Amygdala (tissue), 56 donors: Measurements from ENCODE around the gene PDXK.
"Not testable (repeated sequence)": the region's sequence is repeated elsewhere in the genome, so short reads cannot be mapped to it uniquely, and the experiment has no call there.

Experiments
- DNase-seq, 56 donors: peaks; one replicate each; lab custom pipeline; 2025; lab: John Stamatoyannopoulos, UW

PDXK gene

GRCh38 chr21:43696214-43696613, 22.7 kb upstream of the PDXK start:
- no peak for DNase-seq

DNA sequence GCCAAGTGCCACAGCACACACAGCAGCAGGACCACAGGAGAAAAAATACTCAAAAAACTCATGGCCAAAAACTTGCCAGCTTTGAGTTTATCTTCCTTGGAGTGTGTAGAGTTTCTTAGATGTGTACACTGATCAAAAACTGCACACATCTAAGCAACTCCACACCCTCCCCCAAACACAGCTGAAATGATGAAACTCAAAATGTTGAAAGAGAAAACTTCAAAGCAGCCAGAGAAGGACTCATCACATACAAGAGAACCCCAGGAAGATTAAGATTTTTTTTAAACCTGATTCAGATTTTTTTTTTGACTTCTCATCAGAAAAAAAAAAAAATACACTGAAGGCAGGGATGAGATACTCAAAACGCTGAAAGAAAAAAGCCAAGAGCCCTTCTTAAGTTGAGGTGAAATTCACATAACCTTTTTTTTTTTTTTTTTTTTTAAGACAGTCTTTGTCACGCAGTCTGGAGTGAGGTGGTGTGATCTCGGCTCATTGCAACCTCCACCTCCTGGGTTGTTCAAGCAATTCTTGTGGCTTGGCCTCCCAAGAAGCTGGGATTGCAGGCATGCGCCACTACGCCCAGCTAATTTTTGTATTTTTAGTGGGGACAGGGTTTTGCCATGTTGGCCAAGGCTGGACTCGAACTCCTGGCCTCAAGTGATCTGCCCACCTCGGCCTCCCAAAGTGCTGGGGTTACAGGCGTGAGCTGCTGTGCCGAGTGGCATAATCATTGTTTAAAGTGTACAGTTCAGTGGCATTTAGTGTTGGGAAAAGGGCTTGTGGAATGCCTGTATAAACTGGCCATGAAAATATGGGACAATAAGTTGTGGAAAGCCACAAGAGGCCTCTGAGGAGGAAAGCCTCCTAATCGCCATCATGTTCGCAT, 20.9 kb upstream of the PDXK start:
- DNase-seq = no peak

DNA sequence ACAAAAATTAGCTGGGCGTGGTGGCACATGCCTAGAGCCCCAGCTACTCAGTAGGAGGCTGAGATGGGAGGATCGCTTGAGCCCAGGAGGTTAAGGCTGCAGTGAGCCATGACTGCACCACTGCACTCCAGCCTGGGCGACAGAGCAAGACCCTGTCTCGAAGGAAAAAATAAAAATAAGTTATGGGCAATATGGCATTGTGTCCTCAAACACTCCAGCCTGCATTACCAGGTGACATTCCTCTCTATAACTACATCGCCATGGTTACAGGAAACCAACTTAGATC, 19.5 kb upstream of the PDXK start:
- DNase-seq = not testable (repeated sequence)

GRCh38 chr21:43699933-43700599, 18.9 kb upstream of the PDXK start:
- peak in 2 of 56 donors; percentile 17 to 23 for DNase-seq

GRCh38 chr21:43701936-43702784, 16.8 kb upstream of the PDXK start:
- DNase-seq = no peak

DNA sequence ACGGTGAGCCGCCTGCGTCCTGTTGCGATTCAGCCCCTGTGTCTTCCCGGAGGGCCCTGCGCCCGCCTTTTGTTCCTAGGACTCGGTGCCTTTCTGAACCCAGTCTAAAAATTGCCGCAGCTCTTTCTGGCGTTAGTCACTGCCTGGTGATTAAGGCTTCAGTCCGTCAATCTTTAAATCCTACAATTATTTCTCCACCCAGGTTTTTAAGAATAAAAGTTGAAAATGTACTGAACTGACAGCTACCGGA, 16.2 kb upstream of the PDXK start:
- DNase-seq = no peak

GRCh38 chr21:43703035-43703880, 15.7 kb upstream of the PDXK start:
- DNase-seq = peak in 2 of 56 donors; percentile 32 to 35

DNA sequence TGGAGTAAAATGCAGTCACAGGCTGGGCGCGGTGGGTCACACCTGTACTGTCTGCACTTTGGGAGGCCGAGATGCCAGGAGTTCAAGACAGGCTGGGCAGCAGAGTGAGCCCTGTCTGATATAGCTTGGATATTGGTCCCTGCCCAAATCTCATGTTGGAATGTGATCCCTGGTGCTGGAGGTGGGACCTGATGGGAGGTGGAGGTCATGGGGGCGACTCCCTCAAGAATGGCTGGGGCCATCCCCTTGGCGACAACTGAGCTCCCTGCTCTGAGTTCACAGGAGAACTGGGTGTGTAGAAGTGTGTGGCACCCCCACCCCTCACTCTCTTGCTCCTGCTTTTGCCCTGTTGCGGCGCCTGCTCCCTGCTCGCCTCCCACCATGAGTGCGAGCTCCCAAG, 11.5 kb upstream of the PDXK start:
- DNase-seq = no peak

- no peak for DNase-seq
These were observed 10.1 kb upstream of the PDXK start for GRCh38 chr21:43708745-43709381.

DNA sequence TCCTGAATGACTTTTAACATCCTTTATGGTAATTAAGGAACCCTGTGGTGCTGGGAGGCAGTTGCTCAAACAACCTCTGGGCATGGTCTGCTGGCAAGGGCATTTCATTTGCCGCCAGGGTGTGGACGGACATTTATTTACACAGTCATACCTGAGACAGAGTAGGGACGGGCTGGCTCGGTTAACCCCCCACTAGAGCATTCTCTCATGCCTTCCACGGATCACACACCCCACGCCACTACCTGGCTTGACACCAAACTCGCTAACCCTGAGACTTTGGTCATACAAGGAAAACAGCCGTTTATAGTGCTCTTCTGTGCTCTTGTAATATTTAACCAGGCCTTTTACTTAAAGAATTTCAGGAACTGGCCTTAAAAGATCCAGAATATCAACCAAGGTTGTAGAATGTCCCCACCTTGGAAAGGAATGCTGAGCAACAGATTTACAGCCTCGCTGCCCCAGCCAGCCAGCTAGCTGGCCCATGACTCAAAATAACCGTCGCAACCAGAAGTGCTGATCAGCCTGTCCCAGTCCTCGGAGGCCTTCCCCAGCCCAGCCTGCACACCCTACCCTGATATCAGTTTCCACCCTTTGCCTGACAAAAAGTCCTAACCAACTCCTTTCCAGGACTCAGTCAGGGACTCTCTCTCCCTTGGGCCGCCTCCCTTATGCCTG, 6.5 kb upstream of the PDXK start:
- no peak for DNase-seq

DNA sequence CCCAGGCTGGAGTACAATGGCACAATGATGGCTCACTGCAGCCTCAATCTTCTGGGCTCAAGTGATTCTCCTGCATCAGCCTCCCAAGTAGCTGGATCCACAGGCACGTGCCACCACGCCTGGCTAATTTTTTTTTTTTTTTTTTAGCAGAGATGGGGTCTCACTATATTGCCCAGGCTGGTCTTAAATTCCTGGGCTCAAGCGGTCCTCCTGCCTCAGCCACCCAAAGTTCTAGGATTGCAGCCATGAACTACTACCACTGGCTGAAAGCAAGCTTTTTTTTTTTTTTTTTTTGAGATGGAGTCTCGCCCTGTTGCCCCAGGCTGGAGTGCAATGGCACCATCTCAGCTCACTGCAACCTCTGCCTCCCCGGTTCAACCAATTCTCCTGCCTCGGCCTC, 5.8 kb upstream of the PDXK start:
- not testable (repeated sequence) for DNase-seq

DNA sequence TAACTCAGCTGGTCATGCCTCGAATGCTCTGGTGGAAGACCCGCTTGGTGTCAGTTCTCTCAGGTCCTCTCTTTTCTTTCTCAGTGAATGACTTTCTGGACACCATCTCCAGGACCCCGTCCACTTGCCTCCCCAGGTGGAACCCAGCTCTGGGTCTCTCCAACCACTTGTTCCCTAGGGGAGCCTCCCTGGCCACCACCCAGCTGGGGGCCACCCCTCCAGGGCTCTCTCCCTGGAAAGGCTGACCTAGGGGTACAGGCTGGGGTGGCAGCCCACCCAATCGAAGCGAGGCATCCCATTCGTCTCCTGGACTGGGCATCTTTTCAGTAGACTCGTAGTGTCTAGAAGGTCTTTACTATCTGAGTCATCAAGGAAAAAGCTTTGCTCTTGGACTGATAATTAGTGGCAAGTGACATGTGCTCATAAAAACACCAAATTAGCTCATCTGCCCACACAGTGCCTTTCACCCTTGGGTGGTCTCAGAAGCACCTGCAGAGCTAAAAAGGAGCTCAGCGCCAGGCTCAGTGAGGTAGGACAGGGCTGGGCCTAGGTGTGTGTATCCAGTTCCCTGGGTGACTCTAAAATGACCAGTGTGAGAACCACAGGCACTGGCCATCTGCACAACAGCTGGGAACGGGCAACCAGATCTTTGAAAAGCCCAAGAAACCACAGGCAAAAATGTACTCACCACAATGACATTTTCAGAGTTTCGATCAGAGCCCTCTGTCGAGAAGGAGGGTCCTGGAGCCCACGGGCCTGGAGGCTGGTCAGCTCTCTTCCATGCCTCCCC, 2.4 kb upstream of the PDXK start:
- no peak for DNase-seq

DNA sequence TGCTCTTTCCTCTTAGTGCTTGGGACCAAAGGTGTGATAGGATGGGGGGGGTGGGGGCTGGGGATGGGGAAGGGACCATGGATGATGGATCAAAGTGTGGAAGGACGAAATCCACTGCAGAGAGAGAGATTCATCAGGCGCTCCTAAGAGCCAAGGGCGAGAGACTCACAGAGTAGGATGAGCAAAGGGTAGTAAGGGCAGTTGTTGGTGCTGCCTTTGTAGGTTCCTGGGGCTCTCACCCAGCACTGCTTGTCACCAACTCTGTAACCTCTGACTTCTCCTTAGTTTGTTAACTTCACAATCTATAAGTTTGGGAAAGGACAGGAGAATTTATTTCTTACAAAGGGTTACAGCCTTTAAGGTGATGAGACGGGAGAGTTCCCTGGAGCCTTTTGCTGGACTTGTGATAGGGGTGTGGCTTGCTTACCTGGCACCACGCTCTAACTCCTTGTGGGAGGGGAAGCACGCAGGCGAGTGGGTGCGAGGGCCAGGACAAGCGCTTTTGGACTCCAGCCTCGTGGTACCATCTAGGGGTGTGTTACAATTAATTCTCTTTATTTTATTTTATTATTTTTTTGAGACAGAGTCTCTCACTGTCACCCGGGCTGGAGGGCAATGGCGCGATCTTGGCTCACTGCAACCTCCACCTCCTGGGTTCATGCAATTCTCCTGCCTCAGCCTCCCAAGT, 1.6 kb upstream of the PDXK start:
- no peak for DNase-seq

DNA sequence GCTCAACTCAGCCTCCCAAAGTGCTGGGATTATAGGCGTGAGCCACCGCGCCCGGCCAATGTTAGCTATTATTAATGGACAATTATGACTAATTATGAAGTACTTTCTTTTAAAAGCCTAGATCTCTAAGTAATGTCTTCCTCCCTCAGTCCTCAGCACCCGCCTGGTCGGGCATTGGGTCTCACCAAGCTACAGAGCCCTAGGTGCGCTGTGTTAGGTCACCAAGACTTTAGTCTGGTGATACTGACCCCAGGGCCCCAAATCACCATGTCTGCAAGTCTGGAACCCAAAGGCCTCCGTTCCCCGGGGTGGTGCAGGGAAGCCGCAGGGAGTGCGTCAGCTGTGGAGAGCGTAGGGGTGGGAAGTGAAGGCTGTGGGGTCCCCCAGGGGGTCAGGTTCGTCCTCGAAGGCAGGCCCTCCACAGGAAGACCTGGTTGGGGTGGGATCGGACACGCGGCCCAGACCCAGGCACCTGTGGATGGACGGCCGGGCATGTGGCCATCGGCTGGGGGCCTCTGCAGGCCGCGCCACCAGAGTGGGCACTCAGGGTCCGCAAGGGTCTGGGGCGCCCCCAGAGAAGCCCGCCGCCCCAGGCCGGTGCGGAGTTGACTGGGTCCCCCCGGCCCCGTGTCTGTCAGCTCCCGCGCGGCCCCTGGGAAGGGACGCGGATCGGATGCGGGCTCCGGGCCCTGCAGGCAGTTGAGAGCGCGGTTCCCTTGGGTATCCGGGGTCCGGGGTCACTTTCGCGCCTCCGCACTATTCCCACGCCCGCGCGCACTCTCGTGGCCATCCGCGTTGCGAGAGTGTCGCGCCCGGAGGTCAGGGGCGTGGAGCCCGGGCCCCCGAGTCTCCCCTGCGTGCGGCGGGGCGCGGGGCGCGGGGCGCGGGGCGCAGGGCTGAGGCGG, 710 bp upstream of the PDXK start:
- DNase-seq = no peak

- DNase-seq = no peak
These were observed 1.0 kb downstream of the PDXK start for GRCh38 chr21:43719748-43720538.

GRCh38 chr21:43720539-43721166, 1.7 kb downstream of the PDXK start:
- DNase-seq = no peak
